SK-N-MC (cell line): ENCODE measurements around the gene PTPRK.

Source experiments
- DNase-seq: peaks from one replicate; pipeline ENCODE4 v3.0.0-alpha.2; 2011; ENCODE audit warnings: low read depth, low spot score
- H3K27ac ChIP-seq: fragments of 200-600 bp; sonication (generic); 2 replicates; pipeline ENCODE4 v1.5.1; 2016; ENCODE audit warnings: mixed run types
- H3K36me3 ChIP-seq: fragments of 200-600 bp; sonication (generic); 2 replicates; pipeline ENCODE4 v1.6.1; 2017; ENCODE audit warnings: antibody characterized with exemption, low read length, mixed read lengths; ENCODE audit not compliant: insufficient read depth
- H3K4me3 ChIP-seq: fragments of 200-600 bp; sonication (generic); 2 replicates; pipeline ENCODE4 v1.5.1; 2016
- H3K9ac ChIP-seq: fragments of 200-600 bp; sonication (generic); 2 replicates; pipeline ENCODE4 v1.8.0; 2017; ENCODE audit warnings: mixed run types, mixed read lengths; ENCODE audit not compliant: insufficient read length
- H3K9me3 ChIP-seq: fragments of 200-600 bp; sonication (generic); 2 replicates; pipeline ENCODE4 v1.6.1; 2017; ENCODE audit warnings: low read depth, mild to moderate bottlenecking, antibody characterized with exemption, low read length, moderate library complexity, mixed read lengths
- EZH2 ChIP-seq: fragments of 200-600 bp; sonication (generic); IDR thresholded peaks from one replicate; pipeline ENCODE4 v1.6.1; 2017; ENCODE audit warnings: antibody characterized with exemption
- FOXP2 ChIP-seq: optimal IDR thresholded peaks from 2 replicates; pipeline ENCODE3; 2011; ENCODE audit warnings: mild to moderate bottlenecking, moderate library complexity; ENCODE audit not compliant: insufficient read depth; ENCODE audit errors: extremely low read length, control extremely low read depth
- POLR2AphosphoS5 ChIP-seq: IDR thresholded peaks from 2 replicates; pipeline ENCODE4 v1.6.1; 2012; ENCODE audit warnings: mild to moderate bottlenecking, low read depth, low read length, borderline replicate concordance

Gene PTPRK

DNA sequence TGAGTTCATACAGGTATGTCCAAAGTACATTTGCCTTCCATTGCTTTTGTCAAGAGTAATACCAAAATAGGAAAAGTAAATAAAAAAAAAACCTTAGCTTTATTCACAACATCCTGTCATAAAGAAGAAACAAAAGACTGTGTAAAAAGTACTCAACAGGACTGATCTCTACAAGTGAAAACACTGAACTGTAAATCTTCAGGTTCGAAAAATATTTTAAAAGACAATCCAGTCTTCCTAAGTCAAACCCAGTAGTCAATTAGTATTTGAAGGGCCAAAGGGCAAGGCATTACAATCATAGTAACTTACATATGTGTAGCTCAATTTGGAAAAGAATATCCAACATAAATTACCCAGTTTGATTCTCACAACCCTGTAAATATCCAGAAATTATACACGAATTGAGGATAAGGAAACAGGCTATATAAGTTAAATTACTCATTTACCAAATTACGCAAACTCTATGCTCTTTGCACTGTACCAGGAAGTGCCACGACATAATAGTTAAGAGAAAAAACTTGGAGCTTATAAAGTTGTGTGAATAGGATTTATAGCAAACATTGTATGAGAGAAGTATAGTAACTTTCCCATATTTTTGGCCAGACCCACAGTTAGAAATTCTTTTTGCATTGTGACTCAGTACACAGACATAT, 21.2 kb downstream of the PTPRK start:
- DNase-seq, result no peak
- Histone ChIP-seq H3K36me3 (no peaks in the 10 kb centered on the region), H3K9ac (no peak overlapping the region), H3K4me3 (no peak overlapping the region), H3K9me3 (no peaks in the 10 kb centered on the region), H3K27ac (peak overlapping the region; percentile 39; the same call in 1 of the 2 replicates)
- TF ChIP-seq EZH2 (no peak), FOXP2 (no peak)

DNA sequence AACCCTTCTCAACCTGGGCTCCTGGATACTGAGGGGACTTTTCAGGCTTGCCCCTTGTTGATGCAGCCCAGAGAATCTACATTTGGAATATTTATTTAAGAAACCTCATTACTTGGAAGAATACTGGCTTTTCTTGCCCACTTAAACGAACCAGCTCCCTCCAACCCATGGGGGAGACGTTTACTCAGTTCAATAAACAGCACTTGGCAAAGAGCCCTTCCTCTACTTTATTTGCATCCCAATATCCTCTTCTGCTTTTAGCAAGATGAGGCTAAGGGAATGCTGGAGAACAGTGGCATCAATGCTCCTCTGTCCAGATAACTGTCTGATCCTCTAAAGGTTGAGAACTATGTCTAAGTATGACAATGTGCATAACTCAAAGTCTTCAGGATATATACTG, 22.2 kb downstream of the PTPRK start:
- Histone ChIP-seq H3K9me3 (no peaks in the 10 kb centered on the region), H3K9ac (no peak overlapping the region), H3K4me3 (no peak overlapping the region), H3K36me3 (no peaks in the 10 kb centered on the region), H3K27ac (0 out of 2 replicates have a peak overlapping the region, but pooled peaks have one; percentile 46)
- no peak for DNase-seq
- TF ChIP-seq EZH2, result no peak
- TF ChIP-seq POLR2AphosphoS5, result no peak
- TF ChIP-seq FOXP2, result no peak

DNA sequence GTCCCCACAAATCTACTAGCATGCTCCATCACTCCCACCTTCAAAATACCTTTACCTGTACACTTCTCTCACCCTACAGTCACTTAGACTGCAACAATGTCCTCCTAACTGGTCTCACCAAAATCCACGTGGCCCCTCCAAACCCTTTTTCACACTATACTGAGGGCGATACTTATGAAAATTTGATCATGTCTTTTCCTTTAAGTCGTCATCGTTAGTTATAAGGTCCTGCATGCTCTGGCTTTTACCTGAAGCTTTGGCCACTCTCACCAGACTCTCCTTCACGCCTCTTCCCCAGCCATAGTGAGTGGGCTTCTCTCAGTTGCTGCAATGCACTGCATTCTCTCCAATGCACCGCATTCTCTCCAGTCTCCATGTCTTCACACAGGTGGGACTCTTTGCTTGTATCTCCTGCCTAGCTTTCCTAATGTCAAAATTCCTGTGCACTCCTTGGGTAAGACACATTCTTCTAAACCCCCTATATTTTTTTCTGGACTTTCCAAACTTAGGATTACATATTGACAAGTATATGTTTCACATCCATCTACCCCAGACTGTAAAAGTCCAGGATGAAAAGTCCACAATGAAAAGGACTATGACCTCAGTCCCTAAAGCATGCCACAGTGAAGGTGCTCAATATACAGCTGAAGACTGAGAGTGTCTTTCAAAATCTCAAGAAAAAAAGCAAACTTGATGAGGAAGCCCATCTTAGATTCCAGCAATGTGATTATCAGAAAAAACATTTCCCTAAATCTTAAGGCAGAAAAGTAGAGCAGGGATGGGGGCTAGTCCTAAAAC, 24.7 kb downstream of the PTPRK start:
- Histone ChIP-seq H3K27ac (no peak overlapping the region), H3K9me3 (no peaks in the 10 kb centered on the region), H3K9ac (no peak overlapping the region), H3K4me3 (no peak overlapping the region), H3K36me3 (no peaks in the 10 kb centered on the region)
- TF ChIP-seq FOXP2 (no peak), POLR2AphosphoS5 (no peak), EZH2 (no peak)
- DNase-seq, result no peak

DNA sequence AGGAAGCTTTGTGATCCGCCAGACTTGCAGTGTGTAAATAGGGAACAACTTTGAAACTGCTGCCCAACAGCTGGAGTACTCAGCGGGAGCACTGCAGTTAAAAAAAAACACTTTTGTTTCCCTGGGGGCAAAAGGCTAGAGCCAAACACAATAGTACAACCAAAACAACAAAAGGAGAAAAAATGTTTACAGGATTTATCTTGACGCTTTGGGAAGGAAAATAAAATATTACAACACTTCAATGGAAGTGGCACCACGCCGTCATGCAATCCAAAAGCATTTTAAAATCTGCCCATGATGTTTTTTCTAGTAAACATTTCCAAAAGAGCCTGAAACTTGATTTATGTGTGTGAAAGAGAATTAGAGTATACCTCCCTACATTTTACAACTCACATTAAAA, 26.0 kb downstream of the PTPRK start:
- TF ChIP-seq EZH2 (no peak), FOXP2 (no peak), POLR2AphosphoS5 (no peak)
- Histone ChIP-seq H3K4me3 (no peak overlapping the region), H3K27ac (peak overlapping the region; percentile 28; the same call in 1 of the 2 replicates), H3K9me3 (no peaks in the 10 kb centered on the region), H3K9ac (no peak overlapping the region), H3K36me3 (no peaks in the 10 kb centered on the region)
- DNase-seq, result no peak

DNA sequence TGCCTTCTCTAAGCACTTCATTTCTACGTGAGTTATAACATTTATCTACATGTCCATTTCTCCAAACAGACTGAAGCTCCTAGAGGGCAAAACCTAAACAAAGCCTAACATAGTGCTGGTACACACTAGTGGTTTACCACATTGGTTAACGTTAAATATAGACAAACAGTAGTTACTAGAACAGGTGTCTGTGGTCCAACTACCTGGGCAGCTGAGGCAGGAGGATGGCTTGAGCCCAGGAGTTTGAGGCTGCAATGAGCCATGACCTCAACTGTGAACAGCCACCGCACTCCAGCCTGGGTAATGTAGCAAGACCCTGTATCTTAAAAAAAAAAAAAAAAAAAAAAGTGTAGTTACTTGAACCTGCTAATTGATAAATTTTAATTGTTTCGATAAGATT, 26.5 kb downstream of the PTPRK start:
- DNase-seq, result no peak
- TF ChIP-seq EZH2 (no peak), FOXP2 (no peak), POLR2AphosphoS5 (no peak)
- no peak overlapping the region for H3K9ac ChIP-seq
- H3K4me3 ChIP-seq, result no peak overlapping the region
- no peaks in the 10 kb centered on the region for H3K9me3 ChIP-seq
- no peaks in the 10 kb centered on the region for H3K36me3 ChIP-seq
- H3K27ac ChIP-seq, result no peak overlapping the region

DNA sequence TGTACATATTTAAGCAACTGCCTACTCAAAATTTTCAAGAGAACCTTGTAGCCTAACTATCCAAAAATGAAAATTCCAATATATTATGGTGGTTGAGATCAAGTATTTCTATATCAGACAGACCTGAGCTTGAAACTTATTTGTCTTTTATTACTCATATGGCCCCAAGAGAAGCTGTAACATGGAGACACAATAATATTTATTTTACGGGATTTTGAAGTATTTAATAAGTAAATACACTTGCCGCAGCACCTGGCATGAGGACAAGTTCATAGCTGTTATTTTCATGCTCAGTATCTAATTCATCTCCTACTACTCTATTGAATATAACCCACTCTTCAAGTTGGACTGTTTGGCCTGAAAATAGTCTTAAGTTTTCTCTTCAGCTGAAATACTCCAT, 28.0 kb downstream of the PTPRK start:
- no peaks in the 10 kb centered on the region for H3K9me3 ChIP-seq
- no peak for DNase-seq
- H3K27ac ChIP-seq, result peak overlapping the region; percentile 74; the same call in 1 of the 2 replicates
- peak overlapping the region; percentile 49 for H3K9ac ChIP-seq
- TF ChIP-seq EZH2 (no peak), FOXP2 (no peak), POLR2AphosphoS5 (no peak)
- no peaks in the 10 kb centered on the region for H3K36me3 ChIP-seq
- peak overlapping the region; percentile 70 for H3K4me3 ChIP-seq

DNA sequence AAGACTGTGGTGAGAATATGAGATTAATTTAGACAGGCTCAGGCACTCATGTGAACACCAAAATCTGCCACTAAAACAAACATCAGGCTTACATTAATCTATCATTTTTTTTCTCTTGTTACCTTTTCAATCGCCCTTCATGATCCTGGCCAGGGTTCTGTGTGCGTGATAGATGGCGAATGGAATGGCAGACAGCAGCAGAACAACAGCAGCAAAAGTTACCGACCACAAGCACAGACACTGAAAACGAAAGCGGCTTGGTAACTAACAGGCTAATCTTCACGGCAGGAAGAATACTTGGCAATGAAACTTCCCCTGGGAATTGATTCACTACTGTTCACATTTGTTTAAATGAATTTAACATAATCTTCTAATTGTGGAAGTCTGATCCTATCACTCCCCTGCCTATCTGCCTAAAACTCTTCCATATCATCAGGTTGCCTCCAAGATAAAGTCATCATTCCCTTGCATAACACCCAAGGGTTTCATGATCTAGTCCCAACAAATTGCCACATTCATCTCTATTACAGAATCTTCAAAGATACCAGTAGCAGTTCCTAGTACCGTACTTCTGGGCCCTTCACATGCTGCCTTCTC, 28.7 kb downstream of the PTPRK start:
- Histone ChIP-seq H3K9me3 (no peaks in the 10 kb centered on the region), H3K27ac (peak overlapping the region; percentile 74), H3K36me3 (no peaks in the 10 kb centered on the region), H3K4me3 (peak overlapping the region; percentile 70), H3K9ac (peak overlapping the region; percentile 49)
- peak; percentile 66 for DNase-seq
- TF ChIP-seq POLR2AphosphoS5 (no peak), FOXP2 (no peak), EZH2 (no peak)

DNA sequence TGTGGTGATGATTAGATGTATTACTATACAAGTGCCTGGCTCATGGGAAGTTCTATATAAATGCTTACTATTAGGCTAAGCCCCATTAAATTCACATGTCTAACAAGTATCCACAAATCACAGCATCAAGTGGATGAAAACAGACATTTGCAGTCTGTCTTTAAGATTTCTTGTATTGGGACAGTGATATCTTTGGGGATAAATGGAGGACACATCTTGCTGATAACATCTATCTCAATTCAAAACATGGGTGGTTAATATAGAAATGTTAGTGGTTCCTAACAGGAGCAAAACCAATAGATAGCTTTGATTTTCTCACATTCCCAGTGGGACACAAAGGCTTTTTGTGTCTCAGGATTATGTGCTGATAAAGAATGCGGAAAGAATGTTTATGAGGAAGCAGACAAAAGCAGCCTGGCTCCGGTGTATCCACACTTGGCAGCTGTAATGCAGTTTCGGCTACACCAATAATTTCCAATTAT, 29.3 kb downstream of the PTPRK start:
- DNase-seq, result no peak
- Histone ChIP-seq H3K9ac (peak overlapping the region; percentile 49), H3K36me3 (no peaks in the 10 kb centered on the region), H3K4me3 (peak overlapping the region; percentile 70), H3K27ac (peak overlapping the region; percentile 74; the same call in 1 of the 2 replicates), H3K9me3 (no peaks in the 10 kb centered on the region)
- TF ChIP-seq FOXP2 (no peak), EZH2 (no peak), POLR2AphosphoS5 (no peak)

DNA sequence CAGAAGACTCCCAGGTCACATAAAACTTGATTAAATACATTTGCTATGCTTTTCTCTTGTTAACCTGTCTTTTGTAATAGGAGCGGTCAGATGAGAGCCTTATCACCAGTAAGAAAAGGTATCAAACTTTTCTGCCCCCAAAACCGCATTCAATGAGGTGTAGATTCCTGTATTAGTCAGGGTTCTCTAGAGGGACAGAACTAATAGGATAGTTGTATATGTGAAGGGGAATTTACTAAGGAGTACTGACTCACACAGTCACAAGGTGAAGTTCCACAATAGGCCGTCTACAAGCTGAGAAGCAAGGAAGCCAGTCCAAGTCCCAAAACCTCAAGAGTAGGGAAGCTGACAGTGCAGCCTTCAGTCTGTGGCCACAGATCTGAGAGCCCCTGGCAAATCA, 32.7 kb downstream of the PTPRK start:
- H3K36me3 ChIP-seq, result no peaks in the 10 kb centered on the region
- TF ChIP-seq EZH2 (no peak), FOXP2 (no peak), POLR2AphosphoS5 (no peak)
- H3K27ac ChIP-seq, result no peak overlapping the region
- no peak overlapping the region for H3K9ac ChIP-seq
- no peak for DNase-seq
- no peaks in the 10 kb centered on the region for H3K9me3 ChIP-seq
- H3K4me3 ChIP-seq, result no peak overlapping the region
